Glutamatergic neuron (in vitro differentiated cells): ENCODE measurements around the gene PTPRG. TPM values are rescaled to one million over a fixed set of nuclear protein-coding genes. Genes with fewer than 3 reads are reported as not detected.
A peak's percentile ranks its signal among the peaks of the same experiment; 100 is the strongest.

ENCODE experiments used
- DNase-seq: peaks from one replicate; pipeline ENCODE4 v3.0.0; 2022
- H3K27ac Mint-ChIP-seq: one replicate; pipeline ENCODE4 v1.8.0; 2020; ENCODE audit warnings: mild to moderate bottlenecking, mixed read lengths, inconsistent platforms; ENCODE audit not compliant: unreplicated experiment
- H3K27me3 Mint-ChIP-seq: one replicate; pipeline ENCODE4 v1.8.0; 2020; ENCODE audit warnings: mild to moderate bottlenecking, moderate library complexity, mixed read lengths, inconsistent platforms; ENCODE audit not compliant: unreplicated experiment
- H3K36me3 Mint-ChIP-seq: one replicate; pipeline ENCODE4 v1.8.0; 2020; ENCODE audit warnings: mild to moderate bottlenecking, mixed read lengths, inconsistent platforms; ENCODE audit not compliant: unreplicated experiment
- H3K4me1 Mint-ChIP-seq: one replicate; pipeline ENCODE4 v1.8.0; 2020; ENCODE audit warnings: mild to moderate bottlenecking, low read depth, mixed read lengths, inconsistent platforms; ENCODE audit not compliant: unreplicated experiment
- H3K4me3 Mint-ChIP-seq: one replicate; pipeline ENCODE4 v1.8.0; 2020; ENCODE audit warnings: mild to moderate bottlenecking, mixed read lengths, inconsistent platforms; ENCODE audit not compliant: unreplicated experiment
- H3K9me3 Mint-ChIP-seq: one replicate; pipeline ENCODE4 v1.8.0; 2020; ENCODE audit warnings: mild to moderate bottlenecking, moderate library complexity, mixed read lengths, inconsistent platforms; ENCODE audit not compliant: unreplicated experiment
- CTCF ChIP-seq: fragments of 200-600 bp; sonication (generic); IDR thresholded peaks from one replicate; pipeline ENCODE4 v1.5.0; 2021; ENCODE audit not compliant: partially characterized antibody, unreplicated experiment
- long read RNA-seq: library from polyadenylated mRNA; unstranded; transcript quantifications from one replicate; pipeline ENCODE4 v2.0.0, GENCODE V29; 2020; ENCODE audit not compliant: unreplicated experiment
- total RNA-seq: library from RNA; stranded (reverse); fragmentation: NEBNext Ultra II Directional; extraction: Animal tissue kit (Norgen Biotek cat#: 25700); gene quantifications from one replicate; pipeline ENCODE4 v1.2.1, GENCODE V29; 2021; ENCODE audit not compliant: unreplicated experiment

PTPRG gene
- 52.1 TPM for total RNA-seq
- long read RNA-seq, partial matches to known transcripts = 1 of 5 reads
- long read RNA-seq, other reads (novel, unspliced or antisense) = 3 of 5 reads

DNA sequence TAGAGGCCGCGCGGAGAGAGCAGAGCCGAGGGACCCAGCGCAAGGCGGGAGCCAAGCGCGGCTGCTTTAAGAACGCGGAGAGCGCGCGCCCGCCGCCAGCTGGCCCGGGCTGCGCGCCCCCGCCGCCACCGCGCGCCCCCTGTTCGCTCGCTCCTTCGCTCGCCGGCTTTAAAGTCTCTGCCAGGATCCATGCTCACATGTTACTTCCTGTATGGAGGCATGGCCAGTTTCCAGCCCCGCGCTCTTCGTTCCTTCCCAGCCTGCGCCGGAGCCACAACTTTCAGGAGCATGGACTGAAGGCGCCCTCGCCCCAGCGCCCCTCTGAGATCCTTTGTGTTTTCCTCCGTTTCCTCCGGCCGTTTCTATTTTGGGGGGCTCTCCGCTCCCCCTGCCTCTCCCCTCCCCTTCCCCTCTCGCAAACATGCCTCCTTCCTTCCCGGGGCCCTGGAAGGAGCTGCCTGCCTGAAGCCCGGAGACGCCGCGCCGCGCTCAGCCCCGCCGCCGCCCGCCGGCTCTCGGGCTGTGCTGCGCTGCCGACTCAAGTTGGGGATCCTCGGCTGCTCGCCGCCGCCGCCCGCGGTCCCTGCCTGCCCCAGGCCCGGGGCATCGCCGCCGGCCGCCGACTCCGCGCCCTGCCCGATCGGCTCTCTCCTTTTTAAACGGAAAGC, at the start of gene PTPRG:
Gene PTPRG (plus strand): TSS at position 198 of the 668 bp plus-strand sequence. CDS start 717 bp downstream, outside the sequence.
- TF ChIP-seq CTCF = no peak
- Mint-ChIP-seq H3K27me3 (peaks cover 12% of the 10 kb centered on the region), H3K36me3 (peaks cover 3% of the 10 kb centered on the region), H3K4me3 (peak within 1 kb of the TSS; percentile 96), H3K9me3 (peaks cover 18% of the 10 kb centered on the region), H3K27ac (peak within 1 kb of the TSS; percentile 87), H3K4me1 (peaks cover 10% of the 10 kb centered on the region)
- DNase-seq = peak; percentile 85

DNA sequence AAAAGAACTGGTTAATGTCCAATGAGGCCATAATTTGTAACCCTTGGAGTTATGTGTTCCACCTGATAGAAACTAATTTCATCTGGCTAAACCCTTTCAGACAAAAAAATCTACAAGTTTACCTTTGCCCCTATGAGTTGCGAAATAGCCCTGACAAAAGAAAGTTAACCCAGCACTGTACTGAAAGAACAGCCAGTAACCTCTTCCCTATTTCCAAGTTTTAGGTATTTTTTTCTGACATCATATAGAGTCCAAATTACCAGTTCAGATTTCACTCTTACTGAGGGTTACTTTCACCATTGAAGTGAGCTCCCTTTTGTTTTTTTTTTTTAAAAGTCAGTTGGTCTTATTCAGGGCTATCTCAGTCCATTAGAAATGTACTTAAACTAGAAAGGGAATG, 42.8 kb upstream of the PTPRG start:
- Mint-ChIP-seq H3K36me3 (no peaks in the 10 kb centered on the region), H3K4me3 (no peak overlapping the region), H3K27me3 (peaks cover 2% of the 10 kb centered on the region), H3K4me1 (no peaks in the 10 kb centered on the region), H3K27ac (no peak overlapping the region), H3K9me3 (peaks cover 2% of the 10 kb centered on the region)
- no peak for DNase-seq
- TF ChIP-seq CTCF = no peak

DNA sequence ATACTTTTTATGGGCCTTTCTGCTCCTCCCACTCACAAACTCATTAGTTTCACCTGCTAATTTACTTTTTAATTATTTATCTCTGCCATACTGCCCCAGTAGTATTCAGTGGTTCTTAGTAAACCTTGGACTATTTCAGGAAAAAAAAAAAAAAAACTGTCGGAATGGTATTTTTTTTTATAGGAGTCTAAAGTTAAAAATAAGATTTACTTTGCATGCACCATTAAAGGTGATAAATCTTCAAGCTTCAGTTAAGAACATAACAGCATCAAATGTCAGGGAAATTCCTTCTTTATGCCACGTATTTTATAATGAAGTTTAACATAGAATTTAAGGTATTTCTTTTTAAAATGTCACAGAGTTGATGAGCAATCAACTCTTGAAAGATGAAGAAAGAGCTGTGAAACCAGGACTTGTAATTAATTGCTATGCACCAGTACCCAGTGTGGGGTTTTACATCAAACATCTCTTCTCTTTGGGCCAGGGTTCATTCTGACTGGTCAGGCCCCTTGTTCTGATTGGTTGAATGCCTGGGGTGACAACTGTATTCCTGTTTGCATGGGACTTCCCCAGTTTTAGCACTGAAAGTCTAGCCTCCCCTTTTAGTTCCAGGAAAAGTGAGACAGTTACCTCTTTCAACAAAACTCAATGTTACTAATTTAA, 40.3 kb upstream of the PTPRG start:
- peaks cover 2% of the 10 kb centered on the region for H3K27me3 Mint-ChIP-seq
- no peaks in the 10 kb centered on the region for H3K36me3 Mint-ChIP-seq
- no peak overlapping the region for H3K4me3 Mint-ChIP-seq
- no peak for TF ChIP-seq CTCF
- H3K27ac Mint-ChIP-seq = no peak overlapping the region
- no peaks in the 10 kb centered on the region for H3K9me3 Mint-ChIP-seq
- H3K4me1 Mint-ChIP-seq = no peaks in the 10 kb centered on the region
- no peak for DNase-seq

- Mint-ChIP-seq H3K27me3 (peaks cover 2% of the 10 kb centered on the region), H3K4me1 (no peaks in the 10 kb centered on the region), H3K36me3 (no peaks in the 10 kb centered on the region), H3K9me3 (no peaks in the 10 kb centered on the region), H3K27ac (no peak overlapping the region), H3K4me3 (no peak overlapping the region)
- TF ChIP-seq CTCF = no peak
- no peak for DNase-seq
Observed at GRCh38 chr3:61522060-61522459, 39.3 kb upstream of the PTPRG start.

DNA sequence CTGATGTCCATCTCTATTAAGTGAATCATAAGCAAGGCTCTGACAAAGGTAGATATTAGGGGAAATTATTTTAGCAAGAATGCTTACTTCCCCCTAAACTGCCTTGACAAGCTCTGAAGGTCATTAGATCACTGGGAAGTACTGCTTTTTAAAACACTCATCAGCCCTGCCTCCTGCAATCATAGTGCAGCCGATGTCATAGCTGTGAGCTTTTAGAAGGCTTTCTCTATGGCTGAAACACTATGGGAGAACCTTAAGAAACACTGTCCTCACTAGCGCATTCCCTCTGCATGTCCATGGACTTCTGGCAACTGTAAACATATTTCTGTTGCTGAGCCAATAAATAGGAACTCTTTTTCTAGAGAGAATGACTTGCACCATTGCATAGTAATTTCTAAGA, 38.7 kb upstream of the PTPRG start:
- no peaks in the 10 kb centered on the region for H3K4me1 Mint-ChIP-seq
- no peaks in the 10 kb centered on the region for H3K9me3 Mint-ChIP-seq
- no peak for TF ChIP-seq CTCF
- DNase-seq = no peak
- no peaks in the 10 kb centered on the region for H3K36me3 Mint-ChIP-seq
- no peak overlapping the region for H3K4me3 Mint-ChIP-seq
- no peak overlapping the region for H3K27ac Mint-ChIP-seq
- peaks cover 2% of the 10 kb centered on the region for H3K27me3 Mint-ChIP-seq
